ENCODE results near the gene HAAO. TPM values are rescaled to one million over a fixed set of nuclear protein-coding genes. Genes with fewer than 3 reads are reported as not detected.

Gene HAAO
- polyA plus RNA-seq, 3 donors from 2014 or later: 0.50 TPM; not detected in 2

- Mint-ChIP-seq H3K27me3 (ENCODE audit: low read depth in 3 of 3) (peaks cover 0 to 2% (median 0%) of the 10 kb centered on the region in 3 donors), H3K4me3 (no peak overlapping the region), H3K27ac (no peak overlapping the region), H3K4me1 (no peaks in the 10 kb centered on the region), H3K9me3 (no peaks in the 10 kb centered on the region), H3K36me3 (peaks cover 0 to 12% (median 8%) of the 10 kb centered on the region in 3 donors)
- DNase-seq: no peak
These were observed 27.5 kb downstream of the HAAO start for GRCh38 chr2:42764901-42765300.

GRCh38 chr2:42764096-42764495 lies 28.3 kb downstream of the HAAO start, which contains the start of gene OXER1:
Gene OXER1 (minus strand): TSS chr2:42764135. CDS start chr2:42764062, 73 bp downstream.
- Mint-ChIP-seq H3K27me3 (ENCODE audit: low read depth in 3 of 3) (peaks cover 0 to 3% (median 0%) of the 10 kb centered on the region in 3 donors), H3K36me3 (peaks cover 0 to 15% (median 8%) of the 10 kb centered on the region in 3 donors), H3K4me1 (no peaks in the 10 kb centered on the region), H3K27ac (no peak within 1 kb of the TSS), H3K9me3 (no peaks in the 10 kb centered on the region), H3K4me3 (no peak within 1 kb of the TSS)
- no peak for DNase-seq

- H3K27ac Mint-ChIP-seq: no peak overlapping the region
- peaks cover 0 to 3% (median 0%) of the 10 kb centered on the region in 3 donors for H3K27me3 Mint-ChIP-seq (ENCODE audit: low read depth in 3 of 3)
- no peak overlapping the region for H3K4me3 Mint-ChIP-seq
- no peaks in the 10 kb centered on the region for H3K4me1 Mint-ChIP-seq
- H3K9me3 Mint-ChIP-seq: no peaks in the 10 kb centered on the region
- peaks cover 0 to 17% (median 4%) of the 10 kb centered on the region in 3 donors for H3K36me3 Mint-ChIP-seq
- no peak for DNase-seq
These were observed 29.3 kb downstream of the HAAO start for GRCh38 chr2:42762823-42763804.

- Mint-ChIP-seq H3K4me3 (no peak overlapping the region), H3K27ac (no peak overlapping the region), H3K4me1 (no peaks in the 10 kb centered on the region), H3K27me3 (ENCODE audit: low read depth in 3 of 3) (peaks cover 0 to 3% (median 0%) of the 10 kb centered on the region in 3 donors), H3K9me3 (no peaks in the 10 kb centered on the region), H3K36me3 (peaks cover 0 to 17% (median 4%) of the 10 kb centered on the region in 3 donors)
- DNase-seq: no peak
These were observed 30.2 kb downstream of the HAAO start for GRCh38 chr2:42762155-42762554.

- no peak overlapping the region for H3K27ac Mint-ChIP-seq
- H3K4me3 Mint-ChIP-seq: no peak overlapping the region
- no peaks in the 10 kb centered on the region for H3K4me1 Mint-ChIP-seq
These were observed 30.8 kb downstream of the HAAO start for GRCh38 chr2:42761554-42761953.

GRCh38 chr2:42758751-42759150 lies 33.6 kb downstream of the HAAO start:
- Mint-ChIP-seq H3K9me3 (no peaks in the 10 kb centered on the region), H3K4me3 (no peak overlapping the region), H3K4me1 (peaks cover 11 to 12% of the 10 kb centered on the region in 2 donors), H3K36me3 (peaks cover 0 to 17% (median 4%) of the 10 kb centered on the region in 3 donors), H3K27me3 (ENCODE audit: low read depth in 3 of 3) (peaks cover 0 to 3% (median 2%) of the 10 kb centered on the region in 3 donors), H3K27ac (no peak overlapping the region)
- DNase-seq: no peak

More at GRCh38 chr2:42761554-42761953, 30.8 kb downstream of the HAAO start:
- DNase-seq: no peak
- H3K27me3 Mint-ChIP-seq (ENCODE audit: low read depth in 3 of 3): peaks cover 0 to 3% (median 0%) of the 10 kb centered on the region in 3 donors
- H3K9me3 Mint-ChIP-seq: no peaks in the 10 kb centered on the region
- H3K36me3 Mint-ChIP-seq: peaks cover 0 to 17% (median 4%) of the 10 kb centered on the region in 3 donors

- H3K27ac Mint-ChIP-seq: no peak overlapping the region
- H3K36me3 Mint-ChIP-seq: peaks cover 0 to 17% (median 4%) of the 10 kb centered on the region in 3 donors
- H3K4me1 Mint-ChIP-seq: peaks cover 17 to 18% of the 10 kb centered on the region in 2 donors
- peaks cover 0 to 3% (median 2%) of the 10 kb centered on the region in 3 donors for H3K27me3 Mint-ChIP-seq (ENCODE audit: low read depth in 3 of 3)
- no peak for DNase-seq
- H3K9me3 Mint-ChIP-seq: no peaks in the 10 kb centered on the region
- H3K4me3 Mint-ChIP-seq: no peak overlapping the region
These were observed 34.2 kb downstream of the HAAO start for GRCh38 chr2:42757981-42758740.

- Mint-ChIP-seq H3K9me3 (no peaks in the 10 kb centered on the region), H3K4me3 (no peak overlapping the region), H3K27me3 (ENCODE audit: low read depth in 3 of 3) (peaks cover 0 to 3% (median 2%) of the 10 kb centered on the region in 3 donors), H3K36me3 (peaks cover 0 to 13% (median 0%) of the 10 kb centered on the region in 3 donors), H3K4me1 (peaks cover 28% of the 10 kb centered on the region in 2 donors), H3K27ac (no peak overlapping the region)
- DNase-seq: no peak
These were observed 35.3 kb downstream of the HAAO start for GRCh38 chr2:42756966-42757513.

GRCh38 chr2:42756150-42756775 lies 36.1 kb downstream of the HAAO start:
- peaks cover 0 to 16% (median 0%) of the 10 kb centered on the region in 3 donors for H3K36me3 Mint-ChIP-seq
- peaks cover 28% of the 10 kb centered on the region in 2 donors for H3K4me1 Mint-ChIP-seq
- no peak for DNase-seq
- no peak overlapping the region for H3K4me3 Mint-ChIP-seq
- no peaks in the 10 kb centered on the region for H3K9me3 Mint-ChIP-seq
- H3K27ac Mint-ChIP-seq: no peak overlapping the region
- peaks cover 0 to 3% (median 2%) of the 10 kb centered on the region in 3 donors for H3K27me3 Mint-ChIP-seq (ENCODE audit: low read depth in 3 of 3)

- H3K9me3 Mint-ChIP-seq: no peaks in the 10 kb centered on the region
- no peak for DNase-seq
- peaks cover 0 to 3% (median 2%) of the 10 kb centered on the region in 3 donors for H3K27me3 Mint-ChIP-seq (ENCODE audit: low read depth in 3 of 3)
- peaks cover 28% of the 10 kb centered on the region in 2 donors for H3K4me1 Mint-ChIP-seq
- peaks cover 0 to 18% (median 0%) of the 10 kb centered on the region in 3 donors for H3K36me3 Mint-ChIP-seq
- no peak overlapping the region for H3K27ac Mint-ChIP-seq
- H3K4me3 Mint-ChIP-seq: no peak overlapping the region
These were observed 37.0 kb downstream of the HAAO start for GRCh38 chr2:42755191-42755880.

GRCh38 chr2:42754776-42755140 lies 37.6 kb downstream of the HAAO start:
- DNase-seq: no peak
- H3K4me3 Mint-ChIP-seq: no peak overlapping the region
- H3K27me3 Mint-ChIP-seq (ENCODE audit: low read depth in 3 of 3): peaks cover 0 to 2% (median under 1%) of the 10 kb centered on the region in 3 donors
- H3K9me3 Mint-ChIP-seq: no peaks in the 10 kb centered on the region
- H3K36me3 Mint-ChIP-seq: peaks cover 0 to 12% (median 0%) of the 10 kb centered on the region in 3 donors
- H3K27ac Mint-ChIP-seq: peak overlapping the region; percentile 40 to 89 (median 82)
- peaks cover 28% of the 10 kb centered on the region in 2 donors for H3K4me1 Mint-ChIP-seq

- H3K27ac Mint-ChIP-seq: peak overlapping the region; percentile 75 to 89 (median 84)
- peaks cover 28% of the 10 kb centered on the region in 2 donors for H3K4me1 Mint-ChIP-seq
- peak overlapping the region in 4 of 5 donors; percentile 47 to 76 (median 48) for H3K4me3 Mint-ChIP-seq
- H3K36me3 Mint-ChIP-seq: peaks cover 0 to 10% (median under 1%) of the 10 kb centered on the region in 3 donors
- H3K9me3 Mint-ChIP-seq: no peaks in the 10 kb centered on the region
- peaks cover 0 to 2% (median 0%) of the 10 kb centered on the region in 3 donors for H3K27me3 Mint-ChIP-seq (ENCODE audit: low read depth in 3 of 3)
- DNase-seq: peak; percentile 49 to 55 (median 52)
These were observed 38.2 kb downstream of the HAAO start for GRCh38 chr2:42754021-42754775.

All from immature natural killer cell (primary cell).